HepG2 (cell line): ENCODE data around the gene DIAPH1. TPM values are rescaled to one million over a fixed set of nuclear protein-coding genes. Genes with fewer than 3 reads are reported as not detected.
A peak's percentile ranks its signal among the peaks of the same experiment; 100 is the strongest.

ENCODE experiments used
- ATAC-seq: fragments of 200-7000 bp; cut with Tn5 transposase; 3 replicates; pipeline ENCODE4 v1.9.1; 2020; ENCODE audit warnings: mild to moderate bottlenecking, moderate library complexity
- BruUV-seq: library from RNA; stranded (reverse); fragments of 400-500 nt; replicated peaks from 2 replicates; lab custom pipeline; 2021; lab: Mats Ljungman, UMichigan
- CTCF ChIA-PET: fragments of 300-600 bp; formaldehyde crosslinking; extraction: SDS; loops from one replicate; lab custom pipeline; 2021; ENCODE audit warnings: low total read pairs, inconsistent platforms, low intra/inter-chr PET ratio; lab: Yijun Ruan, JAX
- POLR2A ChIA-PET: fragments of 350-600 bp; sonication (Branson Sonifier 250); formaldehyde crosslinking; loops from one replicate; lab custom pipeline; 2020; ENCODE audit warnings: antibody characterized with exemption, inconsistent platforms; lab: Yijun Ruan, JAX
- DNase-seq: peaks from one replicate; pipeline ENCODE4 v3.0.0-alpha.2; 2015; ENCODE audit warnings: low spot score
- FAIRE-seq: peaks from 3 replicates; lab custom pipeline; 2011; peaks lifted over from hg19 to GRCh38; lab: Jason Lieb, UNC
- H2AFZ ChIP-seq: one replicate; pipeline ENCODE4 v1.6.1; 2011; ENCODE audit warnings: low read length, inconsistent platforms
- H3K27ac ChIP-seq: fragments of 300-600 bp; 3 replicates; pipeline ENCODE4 v1.8.0; 2011; ENCODE audit warnings: mixed run types, mild to moderate bottlenecking, mixed read lengths, low read length, inconsistent platforms; ENCODE audit not compliant: insufficient read depth; ENCODE audit errors: extremely low read length
- H3K27me3 ChIP-seq, 2 experiments: fragments of 200-600 bp in 1 of 2; 2 replicates in 1 of 2; 3 replicates in 1 of 2; pipeline versions ENCODE4 v1.6.0 to v1.8.0; 2011; ENCODE audit warnings: low read length in 2 of 2, mild to moderate bottlenecking in 2 of 2, moderate library complexity in 2 of 2, inconsistent platforms in 1 of 2; ENCODE audit not compliant: insufficient read depth in 2 of 2, control insufficient read depth in 1 of 2
- H3K36me3 ChIP-seq, 2 experiments: fragments of 200-600 bp in 1 of 2; replicated peaks in 1 of 2; 2 replicates in 1 of 2; 3 replicates in 1 of 2; pipeline versions ENCODE4 v1.5.1 to v1.8.0; 2011; ENCODE audit warnings: low read length in 2 of 2, inconsistent platforms in 1 of 2; ENCODE audit not compliant: insufficient read depth in 2 of 2, control insufficient read depth in 1 of 2
- H3K4me1 ChIP-seq: 2 replicates; pipeline ENCODE4 v1.5.1; 2012; ENCODE audit warnings: low read length, inconsistent platforms; ENCODE audit not compliant: insufficient read depth
- H3K4me2 ChIP-seq: 2 replicates; pipeline ENCODE4 v1.6.0; 2011; ENCODE audit warnings: low read depth, low read length, inconsistent platforms
- H3K4me3 ChIP-seq, 3 experiments: fragments of 200-600 bp in 1 of 3; sonication (generic), shearing (Covaris generic) in 1 of 3; replicated peaks in 1 of 3; 2 replicates each; pipeline ENCODE4 v1.5.1; 2011 to 2016; ENCODE audit warnings: low read length in 3 of 3, inconsistent platforms in 2 of 3, low read depth in 2 of 3, mild to moderate bottlenecking in 2 of 3, control low read depth in 1 of 3, mixed read lengths in 1 of 3; ENCODE audit not compliant: insufficient read depth in 1 of 3
- H3K79me2 ChIP-seq: one replicate; pipeline ENCODE4 v1.6.1; 2011; ENCODE audit warnings: low read length, inconsistent platforms; ENCODE audit not compliant: insufficient read depth
- H3K9ac ChIP-seq: 2 replicates; pipeline ENCODE4 v1.6.0; 2011; ENCODE audit warnings: mild to moderate bottlenecking, low read depth, low read length, inconsistent platforms; ENCODE audit not compliant: insufficient read depth
- H3K9me3 ChIP-seq: 2 replicates; pipeline ENCODE4 v1.5.1; 2012; ENCODE audit warnings: mild to moderate bottlenecking, low read length
- H4K20me1 ChIP-seq: 2 replicates; pipeline ENCODE4 v1.6.0; 2011; ENCODE audit warnings: inconsistent platforms, mild to moderate bottlenecking, low read length, moderate library complexity; ENCODE audit not compliant: insufficient read depth
- AHR ChIP-seq: IDR thresholded peaks from 2 replicates; pipeline ENCODE4 v1.6.1; 2018; ENCODE audit warnings: missing genetic modification reagents, missing compliant biosample characterization
- CENPX ChIP-seq: sonication (generic); formaldehyde crosslinking; IDR thresholded peaks from 2 replicates; pipeline ENCODE4 v1.9.0; 2021; ENCODE audit warnings: mild to moderate bottlenecking, missing genetic modification reagents, moderate library complexity
- EZH2 ChIP-seq: conservative IDR thresholded peaks from 2 replicates; pipeline ENCODE4 v1.6.1; 2012; ENCODE audit warnings: mild to moderate bottlenecking, low read depth, low read length, moderate library complexity
- ZKSCAN8 ChIP-seq: IDR thresholded peaks from 2 replicates; pipeline ENCODE4 v1.6.1; 2016; ENCODE audit warnings: borderline replicate concordance, missing genetic modification reagents, missing compliant biosample characterization
- ZNF598 ChIP-seq: sonication (generic); formaldehyde crosslinking; IDR thresholded peaks from 2 replicates; pipeline ENCODE4 v1.5.1; 2020; ENCODE audit warnings: mild to moderate bottlenecking, missing genetic modification reagents, borderline replicate concordance
- WGBS: methylation state at CpG from one replicate; pipeline ENCODE4 v1.1.6; 2017; ENCODE audit warnings: low lambda C conversion rate; 5-methylcytosine and 5-hydroxymethylcytosine counted together
- in situ Hi-C: cut with HindIII; loops from 2 replicates; pipeline ENCODE4 v1.10.0; 2017; ENCODE audit warnings: low pct_unique_long_range_greater_than_20kb; ENCODE audit not compliant: extremely low pct_ligation_motif_present
- intact Hi-C: fragments of 100-400 bp; cut with micrococcal nuclease; formaldehyde crosslinking; loops from one replicate; pipeline ENCODE4 v1.10.0; 2022; ENCODE audit not compliant: unreplicated experiment
- polyA plus RNA-seq, 8 experiments: library from polyadenylated mRNA; depleted of rRNA in 3 of 8; stranded (reverse) in 7 of 8; unstranded in 1 of 8; fragments of >200 nt; fragmentation: Illumina TruSeq in 4 of 8; extraction: Trizol in 4 of 8; gene quantifications; 2 replicates each; pipeline versions ENCODE4 v1.2.1 to v1.2.3, GENCODE V29; 2011 to 2016; ENCODE audit warnings: low read depth in 4 of 8, missing spikeins in 1 of 8, mixed read lengths in 1 of 8; ENCODE audit not compliant: insufficient read depth in 1 of 8
- total RNA-seq, 5 experiments: library from RNA; depleted of rRNA; stranded (reverse); fragments of >200 nt; fragmentation: Illumina TruSeq; extraction: Trizol; gene quantifications; 2 replicates each; pipeline ENCODE4 v1.2.3, GENCODE V29; 2016; ENCODE audit warnings: low read depth in 1 of 5
- TF ChIP-seq, protein P1 (sequence below): sonication (generic); formaldehyde crosslinking; IDR thresholded peaks from 2 replicates; pipeline ENCODE4 v1.9.0; 2021; ENCODE audit warnings: mild to moderate bottlenecking, missing genetic modification reagents
- TF ChIP-seq, protein P2 (sequence below): sonication (generic); formaldehyde crosslinking; IDR thresholded peaks from 2 replicates; pipeline ENCODE4 v1.5.0; 2020; ENCODE audit warnings: mild to moderate bottlenecking, missing genetic modification reagents

Gene DIAPH1
- total and polyA plus RNA-seq, 2 of the 13 experiments (the other 11 are each of a cell fraction or from before 2014, with no cell fraction given), result 25.1 to 33.9 TPM

DNA sequence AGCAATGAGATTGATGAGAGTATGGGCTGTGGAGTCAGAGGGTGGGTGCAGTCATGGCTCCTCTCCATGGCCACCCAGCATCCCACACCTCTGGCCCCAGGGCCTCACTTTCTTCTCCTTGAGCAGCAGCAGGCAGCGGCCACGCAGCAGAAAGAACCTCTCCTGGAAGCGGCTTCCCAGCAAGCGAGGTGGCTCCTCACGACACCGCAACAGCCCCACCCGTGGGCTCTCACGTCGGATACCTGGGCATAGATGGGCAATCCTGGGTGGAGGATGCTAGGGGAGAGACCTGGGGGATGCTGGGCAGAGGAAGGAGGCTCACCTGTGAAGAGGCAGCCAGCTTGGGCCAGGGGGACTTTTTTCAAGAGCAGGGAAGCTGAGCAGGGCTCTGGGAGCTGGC lies 37.6 kb upstream of the DIAPH1 start:
- no TSS peak for BruUV-seq

DNA sequence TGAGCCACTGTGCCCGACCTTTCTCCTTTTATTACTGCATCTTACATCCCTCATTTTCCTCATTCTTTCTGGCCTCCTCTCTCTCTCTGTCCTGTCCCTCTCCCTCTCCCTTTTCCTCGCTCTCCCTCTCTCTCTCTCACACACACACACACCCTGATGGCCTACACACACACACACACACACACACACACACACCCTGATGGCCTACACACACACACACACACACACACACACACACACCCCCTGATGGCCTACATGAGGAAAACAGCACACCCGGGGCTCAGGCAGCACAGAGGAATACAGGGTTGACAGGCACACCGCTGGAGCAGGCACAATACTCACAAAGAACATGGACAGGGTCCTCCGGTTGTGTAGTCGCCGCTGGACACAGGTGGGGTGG lies 36.2 kb upstream of the DIAPH1 start:
- peaks cover 5 to 15% of the 10 kb centered on the region in 2 experiments; a peak in 4 of 5 replicates for H3K27me3 ChIP-seq
- no peaks in the 10 kb centered on the region for H4K20me1 ChIP-seq
- no peak overlapping the region for H2AFZ ChIP-seq
- in situ Hi-C loops (no loop called here), intact Hi-C loops (no loop called here)
- ChIA-PET POLR2A (no interaction called here), CTCF (no interaction called here)
- no TSS peak for BruUV-seq
- ATAC-seq, result no peak
- no peak for FAIRE-seq
- 41% methylated on average over 7 of the region's 7 CpGs for WGBS
- H3K79me2 ChIP-seq, result no peaks in the 10 kb centered on the region
- H3K4me1 ChIP-seq, result peaks cover 16% of the 10 kb centered on the region
- H3K36me3 ChIP-seq, result no peaks in the 10 kb centered on the region
- no peak overlapping the region for H3K4me2 ChIP-seq
- no peaks in the 10 kb centered on the region for H3K9me3 ChIP-seq
- no peak overlapping the region for H3K4me3 ChIP-seq
- H3K27ac ChIP-seq, result no peak overlapping the region
- TF ChIP-seq, protein P1, sequence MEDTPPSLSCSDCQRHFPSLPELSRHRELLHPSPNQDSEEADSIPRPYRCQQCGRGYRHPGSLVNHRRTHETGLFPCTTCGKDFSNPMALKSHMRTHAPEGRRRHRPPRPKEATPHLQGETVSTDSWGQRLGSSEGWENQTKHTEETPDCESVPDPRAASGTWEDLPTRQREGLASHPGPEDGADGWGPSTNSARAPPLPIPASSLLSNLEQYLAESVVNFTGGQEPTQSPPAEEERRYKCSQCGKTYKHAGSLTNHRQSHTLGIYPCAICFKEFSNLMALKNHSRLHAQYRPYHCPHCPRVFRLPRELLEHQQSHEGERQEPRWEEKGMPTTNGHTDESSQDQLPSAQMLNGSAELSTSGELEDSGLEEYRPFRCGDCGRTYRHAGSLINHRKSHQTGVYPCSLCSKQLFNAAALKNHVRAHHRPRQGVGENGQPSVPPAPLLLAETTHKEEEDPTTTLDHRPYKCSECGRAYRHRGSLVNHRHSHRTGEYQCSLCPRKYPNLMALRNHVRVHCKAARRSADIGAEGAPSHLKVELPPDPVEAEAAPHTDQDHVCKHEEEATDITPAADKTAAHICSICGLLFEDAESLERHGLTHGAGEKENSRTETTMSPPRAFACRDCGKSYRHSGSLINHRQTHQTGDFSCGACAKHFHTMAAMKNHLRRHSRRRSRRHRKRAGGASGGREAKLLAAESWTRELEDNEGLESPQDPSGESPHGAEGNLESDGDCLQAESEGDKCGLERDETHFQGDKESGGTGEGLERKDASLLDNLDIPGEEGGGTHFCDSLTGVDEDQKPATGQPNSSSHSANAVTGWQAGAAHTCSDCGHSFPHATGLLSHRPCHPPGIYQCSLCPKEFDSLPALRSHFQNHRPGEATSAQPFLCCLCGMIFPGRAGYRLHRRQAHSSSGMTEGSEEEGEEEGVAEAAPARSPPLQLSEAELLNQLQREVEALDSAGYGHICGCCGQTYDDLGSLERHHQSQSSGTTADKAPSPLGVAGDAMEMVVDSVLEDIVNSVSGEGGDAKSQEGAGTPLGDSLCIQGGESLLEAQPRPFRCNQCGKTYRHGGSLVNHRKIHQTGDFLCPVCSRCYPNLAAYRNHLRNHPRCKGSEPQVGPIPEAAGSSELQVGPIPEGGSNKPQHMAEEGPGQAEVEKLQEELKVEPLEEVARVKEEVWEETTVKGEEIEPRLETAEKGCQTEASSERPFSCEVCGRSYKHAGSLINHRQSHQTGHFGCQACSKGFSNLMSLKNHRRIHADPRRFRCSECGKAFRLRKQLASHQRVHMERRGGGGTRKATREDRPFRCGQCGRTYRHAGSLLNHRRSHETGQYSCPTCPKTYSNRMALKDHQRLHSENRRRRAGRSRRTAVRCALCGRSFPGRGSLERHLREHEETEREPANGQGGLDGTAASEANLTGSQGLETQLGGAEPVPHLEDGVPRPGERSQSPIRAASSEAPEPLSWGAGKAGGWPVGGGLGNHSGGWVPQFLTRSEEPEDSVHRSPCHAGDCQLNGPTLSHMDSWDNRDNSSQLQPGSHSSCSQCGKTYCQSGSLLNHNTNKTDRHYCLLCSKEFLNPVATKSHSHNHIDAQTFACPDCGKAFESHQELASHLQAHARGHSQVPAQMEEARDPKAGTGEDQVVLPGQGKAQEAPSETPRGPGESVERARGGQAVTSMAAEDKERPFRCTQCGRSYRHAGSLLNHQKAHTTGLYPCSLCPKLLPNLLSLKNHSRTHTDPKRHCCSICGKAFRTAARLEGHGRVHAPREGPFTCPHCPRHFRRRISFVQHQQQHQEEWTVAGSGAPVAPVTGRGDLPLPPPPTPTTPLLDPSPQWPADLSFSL (CRISPR knock-in tag), result peak; percentile 47; the same call in 1 of the 2 replicates
- TF ChIP-seq EZH2 (no peak), CENPX (CRISPR knock-in tag) (no peak), AHR (CRISPR knock-in tag) (no peak)
- TF ChIP-seq, protein P2, sequence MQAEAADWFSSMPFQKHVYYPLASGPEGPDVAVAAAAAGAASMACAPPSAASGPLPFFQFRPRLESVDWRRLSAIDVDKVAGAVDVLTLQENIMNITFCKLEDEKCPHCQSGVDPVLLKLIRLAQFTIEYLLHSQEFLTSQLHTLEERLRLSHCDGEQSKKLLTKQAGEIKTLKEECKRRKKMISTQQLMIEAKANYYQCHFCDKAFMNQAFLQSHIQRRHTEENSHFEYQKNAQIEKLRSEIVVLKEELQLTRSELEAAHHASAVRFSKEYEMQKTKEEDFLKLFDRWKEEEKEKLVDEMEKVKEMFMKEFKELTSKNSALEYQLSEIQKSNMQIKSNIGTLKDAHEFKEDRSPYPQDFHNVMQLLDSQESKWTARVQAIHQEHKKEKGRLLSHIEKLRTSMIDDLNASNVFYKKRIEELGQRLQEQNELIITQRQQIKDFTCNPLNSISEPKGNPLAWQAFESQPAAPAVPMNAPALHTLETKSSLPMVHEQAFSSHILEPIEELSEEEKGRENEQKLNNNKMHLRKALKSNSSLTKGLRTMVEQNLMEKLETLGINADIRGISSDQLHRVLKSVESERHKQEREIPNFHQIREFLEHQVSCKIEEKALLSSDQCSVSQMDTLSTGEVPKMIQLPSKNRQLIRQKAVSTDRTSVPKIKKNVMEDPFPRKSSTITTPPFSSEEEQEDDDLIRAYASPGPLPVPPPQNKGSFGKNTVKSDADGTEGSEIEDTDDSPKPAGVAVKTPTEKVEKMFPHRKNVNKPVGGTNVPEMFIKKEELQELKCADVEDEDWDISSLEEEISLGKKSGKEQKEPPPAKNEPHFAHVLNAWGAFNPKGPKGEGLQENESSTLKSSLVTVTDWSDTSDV (CRISPR knock-in tag), result no peak
- DNase-seq, result no peak
- no peak overlapping the region for H3K9ac ChIP-seq

More for the DNA sequence above, 37.6 kb upstream of the DIAPH1 start:
- no peak overlapping the region for H3K4me2 ChIP-seq
- 73% methylated on average over 9 of the region's 9 CpGs for WGBS
- CTCF ChIA-PET, result no interaction called here
- H3K36me3 ChIP-seq, result no peaks in the 10 kb centered on the region
- no peak overlapping the region for H3K9ac ChIP-seq
- no peak for FAIRE-seq
- H3K4me1 ChIP-seq, result peaks cover 6% of the 10 kb centered on the region; the same call in 1 of the 2 replicates
- no peaks in the 10 kb centered on the region for H4K20me1 ChIP-seq
- POLR2A ChIA-PET, result no interaction called here
- in situ Hi-C loops, result no loop called here
- ATAC-seq, result no peak
- H3K9me3 ChIP-seq, result no peaks in the 10 kb centered on the region
- no peak for TF ChIP-seq ZKSCAN8 (CRISPR knock-in tag)
- no peak for TF ChIP-seq ZNF598 (CRISPR knock-in tag)
- no peak overlapping the region for H3K27ac ChIP-seq
- intact Hi-C loops, result no loop called here
- H3K27me3 ChIP-seq, result peaks cover 5 to 15% of the 10 kb centered on the region in 2 experiments; a peak in 4 of 5 replicates
- H2AFZ ChIP-seq, result no peak overlapping the region
- no peak overlapping the region for H3K4me3 ChIP-seq
- no peak for DNase-seq
- H3K79me2 ChIP-seq, result no peaks in the 10 kb centered on the region
